MCF 10A (cell line): ENCODE results near the gene TRIM72. TPM values are rescaled to one million over a fixed set of nuclear protein-coding genes. Genes with fewer than 3 reads are reported as not detected.
"Not testable (repeated sequence)": the region's sequence is repeated elsewhere in the genome, so short reads cannot be mapped to it uniquely, and the experiment has no call there.

ENCODE experiments used
- BruUV-seq: library from RNA; stranded (reverse); fragments of 400-500 nt; replicated peaks from 2 replicates; lab custom pipeline; 2021; lab: Mats Ljungman, UMichigan
- CTCF ChIA-PET: fragments of 300-600 bp; sonication (Branson Sonifier 250); formaldehyde crosslinking; extraction: SDS; loops from one replicate; lab custom pipeline; 2021; ENCODE audit warnings: antibody characterized with exemption, inconsistent platforms; lab: Yijun Ruan, JAX
- POLR2A ChIA-PET: fragments of 300-600, 350-650 bp; sonication (Branson Sonifier 250); formaldehyde crosslinking; extraction: SDS; loops from one replicate; lab custom pipeline; 2020; ENCODE audit warnings: antibody characterized with exemption, inconsistent platforms; lab: Yijun Ruan, JAX
- DNase-seq: peaks from one replicate; pipeline ENCODE4 v3.0.0-alpha.2; 2018; ENCODE audit not compliant: unreplicated experiment
- H3K27ac Mint-ChIP-seq: one replicate; pipeline ENCODE4 v1.8.0; 2022; ENCODE audit warnings: mild to moderate bottlenecking, low read depth, mixed read lengths; ENCODE audit not compliant: unreplicated experiment
- H3K27me3 Mint-ChIP-seq: one replicate; pipeline ENCODE4 v1.8.0; 2022; ENCODE audit warnings: mixed read lengths; ENCODE audit not compliant: insufficient read depth, unreplicated experiment
- H3K36me3 Mint-ChIP-seq: one replicate; pipeline ENCODE4 v1.8.0; 2022; ENCODE audit warnings: mild to moderate bottlenecking, moderate library complexity, mixed read lengths; ENCODE audit not compliant: insufficient read depth, unreplicated experiment
- H3K4me1 Mint-ChIP-seq: one replicate; pipeline ENCODE4 v1.8.0; 2022; ENCODE audit warnings: mixed read lengths; ENCODE audit not compliant: insufficient read depth, unreplicated experiment
- H3K4me3 Mint-ChIP-seq: one replicate; pipeline ENCODE4 v1.8.0; 2022; ENCODE audit warnings: mild to moderate bottlenecking, moderate library complexity, mixed read lengths; ENCODE audit not compliant: unreplicated experiment
- H3K9me3 Mint-ChIP-seq: one replicate; pipeline ENCODE4 v1.8.0; 2022; ENCODE audit warnings: mixed read lengths; ENCODE audit not compliant: unreplicated experiment
- CTCF ChIP-seq: fragments of 200-600 bp; IDR thresholded peaks from one replicate; pipeline ENCODE4 v1.8.0; 2022; ENCODE audit warnings: antibody characterized with exemption, mild to moderate bottlenecking; ENCODE audit not compliant: unreplicated experiment
- intact Hi-C: fragments of 100-400 bp; cut with micrococcal nuclease; formaldehyde crosslinking; loops from 2 replicates; pipeline ENCODE4 v1.14.1; 2022
- total RNA-seq: library from RNA; stranded (reverse); gene quantifications from 2 replicates; pipeline ENCODE4 v1.2.3, GENCODE V29; 2022

Gene TRIM72
- total RNA-seq, 1 experiment from 2014 or later, result not detected

- H3K4me3 Mint-ChIP-seq, result no peak overlapping the region
- intact Hi-C loops, result no loop called here
- DNase-seq, result no peak
- H3K4me1 Mint-ChIP-seq, result peaks cover 19% of the 10 kb centered on the region
- TF ChIP-seq CTCF, result no peak
- no peaks in the 10 kb centered on the region for H3K36me3 Mint-ChIP-seq
- no peaks in the 10 kb centered on the region for H3K9me3 Mint-ChIP-seq
- no peak overlapping the region for H3K27ac Mint-ChIP-seq
- H3K27me3 Mint-ChIP-seq, result no peaks in the 10 kb centered on the region
- ChIA-PET POLR2A (interaction anchor here (1.2 kb wide), 1 partner anchor 64 kb away, joined by 4 read pairs; the partner anchor contains the start of gene FUS), CTCF (interaction anchor here (0.5 to 1.0 kb wide), 6 partner anchors 12 to 319 kb away, joined by 3 to 4 read pairs (median 3); no protein-coding TSS in a partner anchor)
- BruUV-seq, result no TSS peak
Observed at GRCh38 chr16:31243734-31244670, 30.1 kb downstream of the TRIM72 start.

- H3K9me3 Mint-ChIP-seq, BruUV-seq, H3K36me3 Mint-ChIP-seq, DNase-seq, H3K27me3 Mint-ChIP-seq, H3K27ac Mint-ChIP-seq, POLR2A ChIA-PET, CTCF ChIA-PET, intact Hi-C loops, H3K4me3 Mint-ChIP-seq: not testable (repeated sequence)
- H3K4me1 Mint-ChIP-seq, result peaks cover 19% of the 10 kb centered on the region
Observed at GRCh38 chr16:31245598-31245997, 31.7 kb downstream of the TRIM72 start.

- BruUV-seq, result no TSS peak
- intact Hi-C loops, result no loop called here
- no peak overlapping the region for H3K27ac Mint-ChIP-seq
- H3K27me3 Mint-ChIP-seq, result no peaks in the 10 kb centered on the region
- CTCF ChIA-PET, result no interaction called here
- POLR2A ChIA-PET, result no interaction called here
- TF ChIP-seq CTCF, result no peak
- H3K4me1 Mint-ChIP-seq, result peaks cover 19% of the 10 kb centered on the region
- no peaks in the 10 kb centered on the region for H3K9me3 Mint-ChIP-seq
- H3K4me3 Mint-ChIP-seq, result no peak overlapping the region
- H3K36me3 Mint-ChIP-seq, result no peaks in the 10 kb centered on the region
- DNase-seq, result no peak
Observed at GRCh38 chr16:31246296-31246695, 32.4 kb downstream of the TRIM72 start.

- CTCF ChIA-PET, result interaction anchor here (0.8 to 1.4 kb wide), 2 partner anchors 12 to 263 kb away, joined by 3 to 4 read pairs; no protein-coding TSS in a partner anchor
- TF ChIP-seq CTCF, result no peak
- intact Hi-C loops, result no loop called here
- no peaks in the 10 kb centered on the region for H3K27me3 Mint-ChIP-seq
- H3K36me3 Mint-ChIP-seq, result no peaks in the 10 kb centered on the region
- no peak overlapping the region for H3K4me3 Mint-ChIP-seq
- H3K4me1 Mint-ChIP-seq, result peaks cover 13% of the 10 kb centered on the region
- DNase-seq, result no peak
- no peak overlapping the region for H3K27ac Mint-ChIP-seq
- POLR2A ChIA-PET, result interaction anchor here (1.3 to 1.8 kb wide), 4 partner anchors 9 to 131 kb away, joined by 3 to 7 read pairs (median 4); partner anchors contain the start of genes FUS and KAT8
- no peaks in the 10 kb centered on the region for H3K9me3 Mint-ChIP-seq
- BruUV-seq, result no TSS peak
Observed at GRCh38 chr16:31248344-31248743, 34.4 kb downstream of the TRIM72 start.
